Measurements from ENCODE around the gene PROX1. TPM values are rescaled to one million over a fixed set of nuclear protein-coding genes. Genes with fewer than 3 reads are reported as not detected.

Gene PROX1
- total RNA-seq, 1 donor from 2014 or later: under 0.01 TPM

DNA sequence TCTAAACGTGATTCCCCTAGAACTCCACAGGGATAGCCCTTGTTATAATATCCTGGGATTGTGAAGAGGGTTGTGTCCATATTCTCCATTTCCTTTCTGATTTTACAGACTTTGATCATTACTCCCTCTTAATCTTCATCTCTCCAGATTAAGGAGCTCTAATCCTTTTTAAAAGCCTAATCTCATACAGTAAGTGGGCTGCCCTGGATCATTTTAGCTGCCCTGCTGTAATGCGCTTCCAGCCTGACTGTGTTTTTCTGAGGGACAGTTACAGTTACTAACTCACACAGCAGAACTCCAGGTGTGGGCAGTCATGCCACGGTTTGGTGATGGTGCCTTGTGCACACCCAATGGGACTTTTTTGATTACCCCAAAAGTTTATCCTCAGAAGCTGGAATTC is 33.5 kb downstream of the PROX1 start:
- H3K4me3 ChIP-seq (ENCODE audit: low read depth, low read length): no peak overlapping the region
- H3K36me3 ChIP-seq (ENCODE audit: control insufficient read depth, insufficient read depth, low read length): no peaks in the 10 kb centered on the region
- no peak for DNase-seq (ENCODE audit: low read depth)
- no peaks in the 10 kb centered on the region for H3K27me3 ChIP-seq (ENCODE audit: control insufficient read depth, insufficient read depth, low read length)
- TF ChIP-seq, protein P1, sequence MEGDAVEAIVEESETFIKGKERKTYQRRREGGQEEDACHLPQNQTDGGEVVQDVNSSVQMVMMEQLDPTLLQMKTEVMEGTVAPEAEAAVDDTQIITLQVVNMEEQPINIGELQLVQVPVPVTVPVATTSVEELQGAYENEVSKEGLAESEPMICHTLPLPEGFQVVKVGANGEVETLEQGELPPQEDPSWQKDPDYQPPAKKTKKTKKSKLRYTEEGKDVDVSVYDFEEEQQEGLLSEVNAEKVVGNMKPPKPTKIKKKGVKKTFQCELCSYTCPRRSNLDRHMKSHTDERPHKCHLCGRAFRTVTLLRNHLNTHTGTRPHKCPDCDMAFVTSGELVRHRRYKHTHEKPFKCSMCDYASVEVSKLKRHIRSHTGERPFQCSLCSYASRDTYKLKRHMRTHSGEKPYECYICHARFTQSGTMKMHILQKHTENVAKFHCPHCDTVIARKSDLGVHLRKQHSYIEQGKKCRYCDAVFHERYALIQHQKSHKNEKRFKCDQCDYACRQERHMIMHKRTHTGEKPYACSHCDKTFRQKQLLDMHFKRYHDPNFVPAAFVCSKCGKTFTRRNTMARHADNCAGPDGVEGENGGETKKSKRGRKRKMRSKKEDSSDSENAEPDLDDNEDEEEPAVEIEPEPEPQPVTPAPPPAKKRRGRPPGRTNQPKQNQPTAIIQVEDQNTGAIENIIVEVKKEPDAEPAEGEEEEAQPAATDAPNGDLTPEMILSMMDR (IDR thresholded peaks at IDR 0.05; ENCODE audit: insufficient read depth, low read length, severe bottlenecking): no peak
- FAIRE-seq: no peak

DNA sequence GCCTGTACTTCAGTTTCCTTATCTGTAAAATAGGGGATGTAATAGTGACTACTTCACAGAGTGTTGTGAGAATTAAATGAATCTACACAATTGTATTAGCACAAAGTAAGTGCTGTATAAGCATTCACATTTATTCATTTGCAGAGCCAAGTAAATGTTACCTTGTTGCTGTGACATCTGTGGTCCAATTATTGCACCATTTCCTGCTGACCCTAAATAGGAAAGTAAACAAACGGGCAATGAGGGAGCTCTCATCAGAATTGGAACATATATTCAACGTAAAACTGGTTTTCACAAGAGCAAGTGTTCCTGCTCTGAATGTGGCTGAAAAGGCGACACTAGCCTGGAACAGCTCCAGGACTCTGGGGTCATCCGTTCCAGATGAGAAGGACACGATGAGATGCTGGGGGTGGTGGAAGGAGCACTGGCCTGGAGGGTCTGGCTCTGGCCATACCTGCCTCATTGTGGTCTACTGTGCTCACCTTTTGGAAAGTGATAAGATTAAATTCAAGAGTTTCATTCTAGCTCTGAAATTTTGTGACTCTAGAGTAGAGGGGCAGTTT is 34.5 kb downstream of the PROX1 start:
- FAIRE-seq: no peak
- no peak for DNase-seq (ENCODE audit: low read depth)
- TF ChIP-seq, protein P1 (IDR thresholded peaks at IDR 0.05; ENCODE audit: insufficient read depth, low read length, severe bottlenecking): no peak
- Histone ChIP-seq H3K27me3 (ENCODE audit: control insufficient read depth, insufficient read depth, low read length) (no peaks in the 10 kb centered on the region), H3K4me3 (ENCODE audit: low read depth, low read length) (no peak overlapping the region), H3K36me3 (ENCODE audit: control insufficient read depth, insufficient read depth, low read length) (no peaks in the 10 kb centered on the region)

DNA sequence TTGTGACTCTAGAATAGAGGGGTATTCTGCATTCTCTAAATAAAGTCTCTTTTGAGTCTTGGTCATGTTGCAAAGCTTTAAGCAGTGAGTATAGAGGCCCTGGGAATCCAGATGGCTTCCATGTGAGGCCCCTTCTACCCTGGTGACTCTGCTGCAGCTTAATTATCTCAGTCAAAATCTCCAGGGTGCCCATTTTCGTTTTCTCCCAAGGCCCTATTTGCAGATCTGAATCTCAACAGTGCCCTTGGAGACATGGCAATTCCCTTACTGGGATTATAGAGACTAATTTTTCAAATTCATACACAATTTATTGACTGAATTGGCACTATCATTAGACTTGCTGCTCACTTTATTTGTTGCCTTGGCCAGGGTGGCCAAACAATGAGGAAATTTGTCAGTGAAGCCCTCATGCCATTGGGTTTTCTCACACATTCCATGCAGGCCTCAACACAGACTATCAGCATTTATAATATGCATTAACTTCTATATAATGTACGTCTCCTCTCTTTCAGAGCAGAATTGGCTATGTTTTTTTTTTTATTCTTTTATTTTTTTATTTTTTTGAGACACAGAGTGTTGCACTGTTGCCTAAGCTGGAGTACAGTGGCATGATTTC is 35.1 kb downstream of the PROX1 start:
- FAIRE-seq (no peak), DNase-seq (ENCODE audit: low read depth) (peak; percentile 79)
- Histone ChIP-seq H3K36me3 (ENCODE audit: control insufficient read depth, insufficient read depth, low read length) (no peaks in the 10 kb centered on the region), H3K27me3 (ENCODE audit: control insufficient read depth, insufficient read depth, low read length) (no peaks in the 10 kb centered on the region), H3K4me3 (ENCODE audit: low read depth, low read length) (no peak overlapping the region)
- TF ChIP-seq, protein P1 (IDR thresholded peaks at IDR 0.05; ENCODE audit: insufficient read depth, low read length, severe bottlenecking): no peak

DNA sequence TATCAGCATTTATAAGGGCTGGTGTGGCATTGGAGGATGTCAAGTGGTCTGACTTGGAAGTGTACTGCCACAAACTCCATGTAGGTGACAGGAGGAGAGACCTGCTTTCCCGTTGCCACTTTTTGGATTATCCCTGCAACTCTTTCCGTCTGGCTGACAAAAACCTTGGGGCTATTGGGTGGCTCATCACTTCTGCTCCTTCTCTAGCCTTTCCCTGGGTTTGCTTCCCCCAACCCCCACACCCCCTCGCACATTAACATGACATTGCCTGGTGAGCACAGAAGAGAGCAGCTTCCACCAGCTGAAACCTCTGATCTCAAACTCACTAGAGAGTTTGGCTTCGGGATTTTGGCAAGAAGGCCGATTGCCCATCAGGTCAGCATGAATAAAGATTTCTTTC is 39.2 kb downstream of the PROX1 start:
- H3K36me3 ChIP-seq (ENCODE audit: control insufficient read depth, insufficient read depth, low read length): no peaks in the 10 kb centered on the region
- no peak overlapping the region for H3K4me3 ChIP-seq (ENCODE audit: low read depth, low read length)
- no peak for FAIRE-seq
- DNase-seq (ENCODE audit: low read depth): no peak
- TF ChIP-seq, protein P1 (IDR thresholded peaks at IDR 0.05; ENCODE audit: insufficient read depth, low read length, severe bottlenecking): no peak
- H3K27me3 ChIP-seq (ENCODE audit: control insufficient read depth, insufficient read depth, low read length): no peaks in the 10 kb centered on the region

DNA sequence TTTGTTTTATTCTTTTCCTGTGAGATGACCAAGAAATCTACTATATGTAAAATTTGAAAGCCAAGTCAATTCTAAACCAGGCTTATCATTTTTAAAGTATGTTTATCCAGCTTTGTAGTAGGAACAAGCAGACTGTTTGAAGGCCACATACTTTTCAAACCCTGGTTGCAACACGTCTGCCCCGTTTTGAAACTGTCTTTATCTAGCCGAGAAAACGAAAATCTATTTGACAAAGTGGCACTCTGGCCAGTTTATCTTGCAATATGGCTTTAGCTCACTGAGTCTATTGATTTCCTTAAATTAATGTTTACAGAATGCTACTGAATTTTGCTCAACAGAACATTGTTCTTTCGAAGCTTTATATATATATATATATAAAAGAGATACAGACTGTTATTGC is 39.7 kb downstream of the PROX1 start:
- H3K27me3 ChIP-seq (ENCODE audit: control insufficient read depth, insufficient read depth, low read length): no peaks in the 10 kb centered on the region
- H3K36me3 ChIP-seq (ENCODE audit: control insufficient read depth, insufficient read depth, low read length): no peaks in the 10 kb centered on the region
- TF ChIP-seq, protein P1 (IDR thresholded peaks at IDR 0.05; ENCODE audit: insufficient read depth, low read length, severe bottlenecking): no peak
- FAIRE-seq (no peak), DNase-seq (ENCODE audit: low read depth) (no peak)
- no peak overlapping the region for H3K4me3 ChIP-seq (ENCODE audit: low read depth, low read length)

DNA sequence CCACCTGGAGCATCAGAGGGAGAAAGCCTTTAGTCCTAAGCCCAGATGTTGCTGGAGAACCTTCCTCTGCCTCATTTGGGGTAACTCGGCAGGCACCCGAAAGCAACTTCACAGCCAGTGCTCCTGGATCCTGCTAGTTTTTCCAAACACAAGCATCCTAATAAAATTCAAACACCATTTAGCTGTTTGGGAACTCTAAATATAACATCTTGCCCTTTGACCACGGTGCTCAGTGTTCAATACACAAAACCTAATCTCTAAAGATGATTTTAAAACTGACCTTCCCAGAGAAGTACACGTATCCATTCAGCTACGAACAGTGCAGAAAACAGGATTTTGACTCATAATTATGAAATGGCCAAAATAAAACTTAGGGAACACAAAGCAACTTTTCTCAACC is 40.3 kb downstream of the PROX1 start:
- FAIRE-seq (no peak), DNase-seq (ENCODE audit: low read depth) (no peak)
- Histone ChIP-seq H3K27me3 (ENCODE audit: control insufficient read depth, insufficient read depth, low read length) (no peaks in the 10 kb centered on the region), H3K36me3 (ENCODE audit: control insufficient read depth, insufficient read depth, low read length) (no peaks in the 10 kb centered on the region), H3K4me3 (ENCODE audit: low read depth, low read length) (no peak overlapping the region)
- TF ChIP-seq, protein P1 (IDR thresholded peaks at IDR 0.05; ENCODE audit: insufficient read depth, low read length, severe bottlenecking): no peak
